SK-N-DZ (cell line): ENCODE data around the gene SF3A1.

Experiments used
- DNase-seq: peaks from one replicate; pipeline ENCODE4 v3.0.0-alpha.2; 2015; ENCODE audit warnings: low spot score

The SF3A1 gene

GRCh38 chr22:30304495-30305244 lies 52.0 kb downstream of the SF3A1 start:
- no peak for DNase-seq

GRCh38 chr22:30302810-30303138 lies 53.9 kb downstream of the SF3A1 start:
- DNase-seq = no peak

DNA sequence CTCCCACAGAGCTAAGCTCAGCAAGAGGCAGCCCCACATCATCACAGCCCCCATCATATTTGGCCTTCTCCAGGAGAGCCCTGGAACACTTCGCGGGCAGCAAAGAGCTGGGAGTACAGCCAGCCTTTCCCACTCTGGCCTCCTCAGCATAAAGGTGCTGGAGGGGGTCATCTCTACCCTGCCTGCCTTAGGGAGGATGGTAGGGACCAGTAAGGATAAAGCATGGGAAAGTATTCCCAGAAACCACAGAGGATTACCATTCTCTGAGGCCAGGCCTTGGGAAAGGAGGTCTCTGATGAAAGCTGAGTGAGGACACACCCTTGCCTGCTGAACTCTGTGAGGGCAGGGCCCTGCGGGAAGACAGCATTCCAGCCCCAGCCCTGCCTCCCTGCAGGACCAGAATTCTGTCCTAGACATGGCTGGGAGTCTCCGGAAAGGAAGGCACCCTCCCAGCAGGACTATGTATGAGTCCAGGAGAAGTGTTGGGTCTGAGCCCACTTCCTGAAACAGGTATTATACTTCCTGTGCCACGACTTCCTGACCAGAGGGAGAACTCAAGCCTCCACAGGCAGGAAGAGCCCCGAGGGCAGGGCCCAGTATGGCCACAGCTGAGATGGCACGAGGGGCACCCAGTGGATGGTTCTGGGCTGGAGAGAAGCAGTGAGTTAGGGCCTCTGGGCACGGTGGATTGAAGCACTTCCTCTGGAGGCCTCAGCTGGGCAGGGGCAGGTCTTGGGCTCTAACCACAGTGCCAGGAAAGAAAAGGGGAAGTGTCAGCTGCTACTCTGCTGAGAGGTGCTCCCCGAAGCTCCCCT lies 54.5 kb downstream of the SF3A1 start:
- DNase-seq = no peak

- DNase-seq = no peak
Observed at GRCh38 chr22:30299322-30299721, 57.4 kb downstream of the SF3A1 start.

- DNase-seq = peak; percentile 26
Observed at GRCh38 chr22:30297991-30298701, 58.5 kb downstream of the SF3A1 start.

DNA sequence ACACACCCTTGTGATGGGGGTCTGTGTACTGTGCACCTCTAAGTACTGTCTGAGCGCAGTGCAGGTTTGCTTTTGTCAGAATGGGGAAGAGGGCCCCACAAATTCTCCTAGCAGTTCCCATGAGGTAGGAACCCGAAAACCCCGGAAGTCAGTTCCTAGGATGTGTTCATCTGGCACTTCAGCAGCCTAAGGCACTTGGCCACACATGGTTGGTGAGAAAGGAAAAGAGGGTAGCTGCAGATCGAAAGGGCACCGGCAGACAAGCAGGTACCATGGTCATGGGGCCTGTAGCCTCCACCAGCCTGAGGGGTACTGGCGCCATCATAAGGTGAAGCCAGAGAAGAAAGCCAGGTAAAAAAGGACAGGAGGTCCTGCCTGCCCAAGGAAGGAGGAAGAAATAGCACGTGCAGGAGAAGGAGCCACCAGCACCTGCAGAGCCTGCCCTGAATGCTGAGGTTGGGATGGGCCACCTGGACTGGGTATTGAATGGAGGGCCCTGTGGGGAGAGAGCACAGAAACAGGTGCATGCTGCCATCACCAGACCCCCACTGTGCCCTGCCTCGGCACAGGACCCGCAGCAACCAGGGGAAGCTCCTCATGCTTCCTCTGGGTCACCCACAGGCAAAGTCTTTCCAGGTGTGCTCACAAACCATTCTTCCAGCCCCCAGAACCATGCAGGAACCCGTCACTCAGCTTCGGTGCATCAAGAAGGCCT lies 59.3 kb downstream of the SF3A1 start:
- DNase-seq = no peak

DNA sequence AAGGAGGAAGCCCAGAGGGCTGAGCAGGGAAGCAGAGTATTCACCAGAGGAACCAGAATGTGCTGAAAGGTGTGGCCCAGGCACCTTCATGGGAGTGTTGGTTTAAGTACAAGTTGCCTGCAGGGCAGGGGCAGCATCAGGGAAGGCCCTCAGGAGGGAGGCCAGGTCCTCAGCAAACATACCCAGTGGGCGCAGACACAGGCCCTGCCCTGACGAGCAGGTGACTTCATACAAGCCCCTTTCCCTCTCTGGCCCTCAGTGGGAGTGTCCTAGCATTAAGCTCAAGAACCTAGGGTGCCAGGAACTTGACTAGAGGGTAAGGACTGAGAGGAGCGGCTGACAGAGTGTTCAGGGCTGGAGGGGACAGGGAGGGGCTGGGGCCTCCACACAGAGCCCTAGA lies 59.9 kb downstream of the SF3A1 start:
- DNase-seq = no peak

DNA sequence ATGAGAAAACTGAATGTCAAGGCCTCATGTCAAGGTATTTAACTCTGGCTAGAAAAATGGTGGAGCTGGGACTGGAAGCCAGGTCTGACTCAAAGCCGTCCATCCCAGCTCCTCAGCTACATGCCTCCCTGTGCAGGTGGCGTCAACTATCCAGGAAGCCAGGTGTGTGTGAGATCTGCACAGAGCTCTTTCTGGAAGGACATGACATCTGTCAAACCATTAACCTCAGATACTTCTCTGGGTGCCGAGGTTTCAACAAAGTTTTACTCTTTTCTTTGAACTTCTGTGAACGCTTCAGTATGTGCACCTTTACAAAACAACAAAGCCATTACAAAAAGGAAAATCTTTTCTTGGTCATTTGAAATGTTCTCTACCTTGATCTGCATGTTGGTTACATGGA lies 60.4 kb downstream of the SF3A1 start:
- no peak for DNase-seq

DNA sequence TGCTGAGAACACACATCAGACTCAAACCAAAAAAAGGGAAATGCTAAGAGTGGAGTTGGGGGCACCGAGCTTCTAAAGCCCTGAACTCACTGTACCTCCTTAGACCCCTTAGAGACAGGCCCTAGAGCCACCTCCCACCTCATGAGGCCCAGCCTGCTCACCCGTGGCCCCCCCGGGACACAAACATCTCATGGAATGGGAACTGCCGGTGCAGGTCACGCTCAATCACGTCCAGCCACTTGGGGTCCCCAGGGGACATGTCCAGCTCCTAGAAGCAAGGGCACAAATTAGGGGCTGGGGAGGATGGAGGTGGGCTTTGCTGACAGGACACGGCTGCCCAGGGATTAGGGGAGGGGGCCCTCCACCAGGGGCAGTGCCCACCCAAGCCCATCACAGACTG lies 61.1 kb downstream of the SF3A1 start:
- no peak for DNase-seq

GRCh38 chr22:30294830-30295229 lies 61.9 kb downstream of the SF3A1 start:
- DNase-seq = no peak

GRCh38 chr22:30294066-30294465 lies 62.6 kb downstream of the SF3A1 start:
- no peak for DNase-seq

- no peak for DNase-seq
Observed at GRCh38 chr22:30293026-30293425, 63.7 kb downstream of the SF3A1 start.

DNA sequence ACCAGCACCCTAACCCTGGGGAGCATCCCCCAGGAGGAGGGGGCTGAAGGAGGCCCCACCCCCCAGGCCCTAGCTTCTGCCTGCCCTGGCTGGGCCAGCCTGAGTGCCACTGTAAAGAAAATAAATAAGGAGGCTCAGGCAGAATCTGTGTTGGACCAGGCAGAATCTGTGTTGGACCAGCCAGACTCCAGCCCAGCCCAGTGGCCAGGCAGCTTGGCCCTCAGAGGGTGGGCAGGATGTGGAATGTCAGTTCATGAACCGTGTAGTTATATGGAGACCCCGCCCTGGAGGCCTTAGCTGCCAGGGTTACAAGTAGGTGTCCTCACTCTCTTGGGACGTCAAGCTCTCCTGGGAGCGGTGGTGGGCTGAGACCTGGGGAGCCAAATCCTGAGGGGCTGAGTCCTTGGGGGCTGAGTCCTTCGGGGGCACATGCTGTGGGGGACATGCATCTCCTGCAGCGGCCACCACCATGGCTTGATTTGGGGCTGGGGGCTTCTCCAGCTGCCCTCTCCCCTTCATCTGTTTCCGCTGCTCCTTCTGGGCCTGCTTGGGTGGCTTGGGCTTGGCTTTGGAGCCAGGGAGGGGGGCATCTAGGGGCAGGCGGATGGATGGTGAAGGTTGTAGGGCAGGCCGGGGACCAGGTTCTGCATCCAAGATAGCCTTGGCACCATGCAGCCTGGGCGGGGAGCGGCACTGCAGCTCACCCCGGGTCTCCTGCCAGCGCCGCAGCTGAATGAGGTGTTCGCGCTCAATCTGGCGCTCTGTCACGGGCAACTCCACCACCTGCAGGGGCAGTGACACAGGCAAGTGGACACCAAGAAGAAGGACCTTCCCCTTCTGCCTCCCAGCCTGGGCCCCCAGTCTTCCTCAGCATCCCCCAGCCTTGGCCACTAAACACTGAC lies 64.4 kb downstream of the SF3A1 start:
- DNase-seq = no peak

DNA sequence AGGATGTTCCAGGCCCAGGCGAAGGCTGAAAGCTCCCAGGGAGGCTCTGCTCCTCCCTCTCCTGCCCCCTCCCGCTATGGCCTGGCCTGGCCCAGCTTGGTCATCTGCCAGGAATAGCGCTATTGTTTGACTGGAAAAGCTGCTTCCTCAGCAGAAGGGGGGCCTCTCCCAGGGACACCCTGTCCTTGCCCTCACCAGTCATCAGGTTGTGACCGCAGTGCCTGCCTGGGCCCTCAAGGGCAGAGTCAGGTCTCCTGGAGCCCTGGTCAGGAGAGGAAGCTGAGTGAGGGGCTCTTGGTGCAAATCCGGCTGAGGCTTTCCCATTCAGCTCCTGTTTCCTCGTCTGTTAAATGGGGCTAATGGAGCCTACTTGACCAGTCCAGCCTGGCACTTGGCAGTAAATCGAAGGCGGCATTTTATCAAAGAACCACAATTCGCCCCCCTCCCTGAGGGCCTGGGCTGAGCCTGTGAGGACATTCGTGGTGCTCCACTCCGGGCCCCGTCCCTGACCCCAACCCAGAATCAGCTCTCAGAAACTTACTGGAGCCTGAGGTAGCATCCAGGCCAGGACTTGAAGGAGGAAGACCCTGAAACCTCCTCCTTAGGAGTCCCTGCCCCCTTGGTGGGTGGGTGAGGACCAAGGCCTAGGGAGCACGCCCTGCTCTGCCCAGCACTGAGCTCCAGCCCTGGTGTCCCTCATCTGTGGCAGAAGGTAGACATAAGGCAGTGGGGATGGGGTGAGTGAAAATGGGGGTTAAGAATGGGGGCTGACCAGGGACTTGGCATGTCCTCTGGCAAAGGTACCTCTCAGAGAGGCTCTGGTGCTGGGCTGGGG lies 65.4 kb downstream of the SF3A1 start:
- DNase-seq = no peak

GRCh38 chr22:30290342-30291057 lies 66.2 kb downstream of the SF3A1 start:
- peak; percentile 33 for DNase-seq

DNA sequence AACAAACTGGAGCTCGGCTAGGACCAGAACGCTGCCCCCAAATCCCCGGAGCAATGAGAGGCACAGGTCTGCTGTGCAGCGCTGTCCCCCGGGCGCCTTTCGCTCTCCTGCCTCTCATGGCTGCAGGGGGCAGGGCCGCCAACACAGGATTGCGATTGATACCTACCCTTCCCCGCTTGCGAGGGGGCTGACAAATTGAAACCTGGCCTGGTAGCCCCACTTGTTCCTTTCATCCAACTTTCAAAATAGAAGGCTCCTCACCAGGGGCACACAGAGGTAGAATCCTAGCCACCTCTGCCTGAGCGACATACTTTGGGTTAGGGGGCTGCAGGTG lies 66.7 kb downstream of the SF3A1 start:
- DNase-seq = no peak

- peak; percentile 99 for DNase-seq
Observed at GRCh38 chr22:30289141-30289979, 67.3 kb downstream of the SF3A1 start, which contains the start of gene CASTOR1. Gene CASTOR1, minus strand, starts transcription at chr22:30289505. Its CDS starts 8 bp downstream, at chr22:30289497.

GRCh38 chr22:30288419-30289140 lies 68.1 kb downstream of the SF3A1 start:
- no peak for DNase-seq
